SKM-1 (cell line): ENCODE results near the gene EIF3I.

Experiments
- DNase-seq: peaks from one replicate; lab custom pipeline; 2025; ENCODE audit not compliant: unreplicated experiment; lab: John Stamatoyannopoulos, UW

Gene EIF3I

DNA sequence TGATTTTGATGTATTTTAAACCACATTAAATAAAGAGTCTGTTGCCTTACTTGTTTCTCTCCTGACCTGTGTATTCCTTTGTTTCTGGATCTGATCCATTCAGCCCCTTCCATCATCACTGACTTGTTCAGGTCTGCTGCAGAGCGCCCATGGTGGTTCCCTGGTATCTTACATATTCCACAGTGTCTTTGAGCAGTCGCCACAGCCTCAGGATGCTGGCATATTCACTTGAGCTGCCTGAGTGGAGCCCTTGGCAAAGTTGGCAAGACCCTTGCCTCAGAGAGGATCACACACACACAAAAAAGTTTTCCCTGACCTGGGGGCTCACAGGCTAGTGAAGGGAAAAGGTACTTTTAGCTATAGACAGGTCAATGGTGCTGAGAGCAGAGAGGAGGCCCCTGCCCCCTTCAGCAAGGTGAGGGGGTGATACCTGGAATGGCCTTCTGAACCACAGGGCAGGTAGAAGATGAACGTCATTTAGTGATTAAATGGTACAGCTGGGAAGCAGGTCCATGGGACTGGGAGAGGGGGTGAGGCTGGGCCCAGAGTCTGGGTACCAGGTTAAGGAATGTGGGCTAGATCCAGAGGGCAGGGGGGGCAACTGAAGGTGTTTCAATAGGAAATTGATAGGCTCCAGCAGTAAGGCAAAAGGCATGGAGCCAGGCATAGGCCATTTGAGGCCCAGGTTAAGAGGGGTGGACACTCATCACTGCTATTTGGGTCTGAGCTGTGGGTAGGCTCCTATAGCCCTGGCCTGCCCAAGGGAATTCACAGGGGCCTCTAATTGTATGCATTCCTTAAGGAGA is 23.8 kb upstream of the EIF3I start:
- no peak for DNase-seq

DNA sequence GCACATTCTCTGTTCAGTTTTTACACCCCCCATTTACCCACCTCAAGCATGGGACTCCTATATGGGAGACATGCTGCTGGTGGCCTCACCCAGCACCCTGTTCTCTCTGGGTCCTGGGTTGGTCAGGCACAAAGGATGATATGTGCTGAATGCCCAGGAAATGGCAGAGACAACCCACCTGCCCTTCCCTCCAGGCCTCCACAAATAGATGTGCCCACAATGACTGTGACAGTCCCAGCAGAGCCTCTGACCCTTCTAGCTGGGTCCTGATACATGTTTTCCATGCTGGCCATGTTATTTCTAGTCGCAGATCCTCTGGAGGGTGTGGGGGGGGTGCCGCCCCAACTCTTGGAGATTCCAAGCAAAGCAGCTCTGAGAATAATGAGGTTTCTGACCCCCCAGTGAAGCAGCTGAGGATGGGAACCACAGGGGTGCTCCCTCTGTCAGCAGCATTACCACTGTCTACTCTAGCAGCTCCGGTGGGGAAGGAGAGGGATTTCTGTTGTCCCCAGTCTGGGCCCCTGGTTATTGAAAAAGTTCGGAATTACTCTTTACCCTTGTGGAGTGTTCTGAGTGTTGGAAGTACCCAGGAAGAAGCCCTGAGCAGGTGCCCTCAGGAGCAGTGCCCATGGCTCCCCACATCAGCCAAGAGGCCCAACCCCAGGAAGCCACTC is 23.0 kb upstream of the EIF3I start:
- DNase-seq, result no peak

DNA sequence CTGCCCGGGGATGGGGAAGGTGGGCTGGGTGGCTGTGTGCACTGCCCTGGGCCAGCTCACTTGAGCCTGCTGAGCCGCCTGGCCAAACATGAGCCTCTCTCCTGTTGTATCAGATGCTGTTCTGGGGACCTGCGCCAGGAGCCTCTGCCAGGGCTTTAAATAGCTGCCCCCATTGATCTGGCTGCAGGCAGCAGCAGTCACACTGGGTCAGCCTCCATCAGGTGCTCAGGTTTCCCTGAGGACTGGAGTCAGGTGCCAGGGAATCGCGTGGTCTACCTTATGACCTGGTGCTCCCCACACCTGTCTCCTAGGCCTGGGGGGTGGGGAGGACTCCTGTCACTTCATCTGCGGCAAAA is 22.5 kb upstream of the EIF3I start:
- DNase-seq, result no peak

DNA sequence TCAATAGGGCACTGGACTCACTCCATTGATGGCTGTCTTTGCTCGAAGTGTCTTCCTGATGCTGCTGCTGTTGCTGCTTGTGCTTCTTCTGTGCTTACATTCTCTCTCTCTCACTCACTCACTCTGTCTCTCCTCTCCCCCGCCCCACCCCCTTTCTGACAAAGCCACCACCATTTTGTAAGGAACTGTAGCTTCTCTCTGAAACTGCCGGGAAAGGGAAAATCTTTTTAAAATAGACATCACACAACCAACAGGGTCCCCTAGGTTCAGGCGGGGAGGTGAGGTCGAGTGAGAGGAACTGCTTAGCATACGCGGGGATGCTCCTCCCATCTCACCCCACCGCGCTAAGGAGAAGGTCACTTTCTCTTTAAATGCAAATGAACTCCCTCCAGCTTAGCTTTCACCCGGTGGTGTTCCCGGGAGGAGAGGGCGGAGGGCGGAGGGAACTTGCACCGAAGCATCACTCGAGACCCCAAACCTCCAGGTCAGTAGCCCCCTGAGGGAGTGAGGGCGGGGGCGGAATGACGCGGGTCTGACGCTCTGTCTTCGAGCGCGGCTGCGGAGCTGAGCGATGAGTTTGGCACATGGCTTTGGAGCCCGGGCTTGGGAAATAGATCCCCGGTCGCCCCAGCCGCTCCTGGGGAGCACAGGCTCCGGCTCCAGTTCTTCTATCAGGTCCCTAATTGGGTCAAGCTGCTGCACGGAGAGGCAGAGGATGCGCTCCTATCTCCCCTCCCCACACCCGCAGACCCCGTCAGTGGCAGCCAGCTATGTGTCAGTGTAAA is 21.8 kb upstream of the EIF3I start, which contains the start of gene CCDC28B:
Gene CCDC28B, plus strand, starts transcription at position 370 of the 785 bp plus-strand sequence. CDS start 1,341 bp downstream, outside the sequence.
- no peak for DNase-seq

DNA sequence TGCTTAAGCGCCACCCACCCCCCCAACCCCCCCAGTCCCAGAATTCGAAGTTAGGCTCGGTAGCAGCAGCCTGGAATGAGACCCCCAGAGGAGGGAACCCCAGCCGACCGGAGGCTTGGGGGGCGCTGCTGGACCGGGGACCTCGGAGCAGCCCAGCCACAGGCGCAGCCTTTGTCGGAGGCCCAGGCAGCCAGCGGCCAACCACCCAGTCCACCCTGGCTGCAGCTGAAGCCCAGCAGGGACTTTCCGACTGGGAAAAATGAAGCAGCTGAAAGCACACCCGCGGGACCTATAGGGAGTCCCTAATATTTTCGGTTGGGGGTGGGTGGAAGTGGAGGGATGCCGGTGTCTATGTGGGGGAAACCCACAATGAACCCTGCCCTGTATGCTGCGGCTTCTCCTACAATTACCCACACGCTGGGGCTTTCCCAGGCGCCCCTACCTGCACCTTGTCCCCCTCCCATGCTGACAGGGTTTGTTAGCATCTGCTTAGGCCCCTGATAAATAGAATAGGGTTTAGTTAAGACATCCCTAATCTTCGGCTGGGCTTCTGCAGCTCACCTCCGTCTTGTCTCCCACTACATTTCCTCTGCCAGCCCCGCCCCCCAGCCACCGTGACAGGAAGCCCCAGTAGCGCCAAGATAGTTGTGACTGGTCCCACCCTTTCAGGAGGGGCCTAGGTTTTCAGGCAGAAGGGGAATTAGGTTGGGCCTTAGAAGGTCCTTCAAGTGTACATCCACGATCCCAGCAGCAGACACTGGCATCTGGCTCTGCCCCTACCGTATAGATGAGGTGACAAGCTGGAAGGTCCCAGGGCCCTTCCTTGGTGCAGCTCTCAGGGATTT is 21.0 kb upstream of the EIF3I start:
- no peak for DNase-seq

DNA sequence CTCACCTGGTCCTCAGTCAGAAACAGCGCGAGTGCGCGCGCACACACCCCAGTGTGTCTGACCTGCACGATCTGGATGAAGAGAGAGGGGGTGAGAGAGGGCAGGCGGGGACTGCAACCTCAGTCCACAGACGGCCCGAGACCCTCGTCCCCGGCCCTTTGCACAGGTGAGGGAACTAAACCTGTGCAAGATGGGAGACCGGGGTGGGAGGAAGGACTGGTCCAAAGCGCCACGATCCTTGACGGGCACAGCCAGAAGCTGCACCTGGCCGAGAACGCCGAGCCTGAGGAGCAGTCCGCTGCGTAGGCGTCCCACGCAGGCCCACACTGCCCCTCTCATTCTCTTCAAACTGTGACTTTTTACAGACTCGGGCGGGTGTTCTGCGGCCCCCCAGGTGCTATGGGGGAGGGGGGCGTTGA is 17.3 kb upstream of the EIF3I start:
- no peak for DNase-seq

DNA sequence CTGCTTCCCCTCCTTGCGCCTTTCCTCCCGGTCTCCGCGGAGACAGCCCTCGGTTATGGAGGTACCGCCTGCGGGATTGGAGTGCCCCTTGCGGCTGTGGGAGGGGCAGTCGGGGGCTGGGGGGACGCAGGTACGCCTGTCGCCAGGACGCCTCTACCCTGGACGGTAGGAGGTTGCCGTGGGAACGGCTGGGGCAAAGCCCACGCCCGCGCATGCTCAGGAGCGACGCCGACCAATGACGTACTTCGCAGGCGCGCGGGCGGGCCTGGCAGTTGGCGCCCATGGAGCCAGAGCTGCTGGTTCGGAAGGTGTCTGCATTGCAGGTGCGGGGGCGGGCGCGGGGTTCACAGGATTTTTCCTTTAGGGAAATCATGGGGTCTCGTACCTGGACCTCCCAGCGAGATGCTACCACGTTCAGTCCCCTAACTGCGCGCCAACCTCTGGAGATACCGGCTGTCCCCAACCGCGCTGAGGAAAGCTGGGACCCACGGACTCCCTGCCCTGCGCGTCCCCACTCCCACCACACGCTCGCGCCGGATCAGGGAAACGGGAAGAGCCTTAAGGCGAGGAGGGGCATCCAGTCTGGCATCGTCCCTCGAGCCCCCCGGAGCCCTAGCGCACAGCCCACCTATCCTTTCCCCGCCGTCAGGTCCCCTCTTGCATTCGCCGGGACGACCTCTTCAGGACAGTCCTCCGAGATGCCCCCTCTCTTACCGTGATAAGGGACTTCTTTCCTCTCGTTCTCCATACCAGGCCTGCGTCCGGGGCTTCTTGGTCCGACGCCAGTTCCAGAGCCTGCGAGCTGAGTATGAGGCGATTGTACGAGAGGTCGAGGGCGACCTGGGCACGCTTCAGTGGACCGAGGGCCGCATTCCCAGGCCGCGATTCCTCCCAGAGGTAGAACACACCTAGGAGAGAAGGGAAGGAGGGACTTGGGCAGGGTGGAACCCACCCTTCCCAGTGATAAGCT is 16.5 kb upstream of the EIF3I start, which contains the start of gene IQCC:
Gene IQCC, plus strand, starts transcription at position 271 of the 970 bp plus-strand sequence. Its CDS starts 11 bp downstream, at position 282.
- peak; percentile 52 for DNase-seq

DNA sequence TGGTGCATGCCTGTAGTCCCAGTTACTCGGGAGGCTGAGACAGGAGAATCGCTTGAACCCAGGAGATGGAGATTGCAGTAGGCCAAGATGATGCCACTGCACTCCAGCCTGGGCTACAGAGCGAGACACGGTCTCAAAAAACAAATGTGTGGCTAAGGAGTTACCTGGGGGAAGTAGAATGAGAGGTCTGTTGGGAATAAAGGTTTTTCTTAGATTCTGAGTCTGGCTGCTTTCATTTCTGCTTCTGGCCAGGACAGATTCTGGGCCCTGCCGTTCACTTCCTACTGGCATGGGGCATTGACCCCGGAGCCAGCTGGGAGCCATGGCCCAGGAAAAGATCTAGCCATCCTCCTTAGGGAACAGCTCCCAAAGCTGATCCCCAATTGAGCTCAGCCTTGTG is 13.7 kb upstream of the EIF3I start:
- DNase-seq, result no peak

DNA sequence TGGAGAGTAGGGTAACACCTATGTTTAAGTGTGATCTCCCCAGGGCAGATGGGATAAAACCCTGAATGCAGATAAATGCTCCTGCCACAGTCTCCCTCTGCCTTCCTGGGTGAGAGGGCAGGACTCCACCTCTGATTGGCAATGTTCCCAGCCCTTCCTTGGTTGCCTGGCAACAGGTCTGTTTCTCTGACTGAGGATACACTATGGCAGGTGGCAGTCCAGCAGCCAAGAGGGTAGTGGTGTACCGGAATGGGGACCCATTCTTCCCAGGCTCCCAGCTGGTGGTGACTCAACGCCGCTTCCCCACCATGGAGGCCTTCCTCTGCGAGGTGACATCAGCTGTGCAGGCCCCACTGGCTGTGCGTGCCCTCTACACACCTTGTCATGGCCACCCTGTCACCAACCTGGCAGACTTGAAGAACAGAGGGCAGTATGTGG is 13.3 kb upstream of the EIF3I start, which contains the start of gene DCDC2B:
Gene DCDC2B, plus strand, starts transcription at position 199 of the 438 bp plus-strand sequence. Its CDS starts 5 bp downstream, at position 204.
- no peak for DNase-seq

DNA sequence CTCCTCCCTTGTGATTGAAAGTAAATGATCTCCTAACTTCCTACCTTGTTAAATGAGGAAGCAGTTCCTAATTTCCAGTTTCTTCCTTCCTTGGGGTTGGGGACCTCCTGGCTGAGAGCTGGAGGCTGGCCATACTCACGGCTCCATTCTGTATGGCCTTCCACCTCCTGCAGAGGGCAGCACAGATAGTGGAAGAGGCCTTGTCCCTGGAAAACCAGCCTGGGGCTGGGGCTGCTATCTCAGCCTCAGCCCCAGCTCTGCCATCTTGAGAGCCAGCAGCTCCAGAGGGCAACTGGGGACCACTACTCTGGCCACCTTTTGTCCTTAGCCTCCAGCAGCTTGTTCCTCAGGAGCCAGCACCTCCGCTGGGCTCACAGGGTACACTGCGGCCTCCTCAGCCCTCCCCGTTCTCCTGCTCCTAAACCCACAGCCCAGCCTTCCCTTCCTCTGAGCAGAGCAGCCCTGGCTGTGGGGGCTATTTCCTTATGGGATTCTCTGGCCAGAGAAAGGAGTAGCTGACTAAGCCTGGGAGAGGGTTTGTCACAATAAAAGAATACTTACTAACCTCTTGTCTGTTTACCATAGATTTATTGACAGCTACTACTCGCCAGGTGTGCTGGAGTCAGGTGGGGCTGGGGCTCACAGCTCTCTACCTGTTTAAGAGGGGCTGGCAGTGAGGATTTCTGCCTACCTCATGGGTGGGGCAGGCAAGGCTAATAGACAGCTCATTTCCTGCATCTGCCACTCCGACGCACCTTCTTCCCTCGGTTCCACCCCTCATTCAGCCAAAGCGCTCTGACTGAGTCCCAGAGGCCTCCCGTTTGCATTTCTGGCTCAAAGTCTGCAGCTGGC is 6.4 kb upstream of the EIF3I start:
- peak; percentile 68 for DNase-seq

DNA sequence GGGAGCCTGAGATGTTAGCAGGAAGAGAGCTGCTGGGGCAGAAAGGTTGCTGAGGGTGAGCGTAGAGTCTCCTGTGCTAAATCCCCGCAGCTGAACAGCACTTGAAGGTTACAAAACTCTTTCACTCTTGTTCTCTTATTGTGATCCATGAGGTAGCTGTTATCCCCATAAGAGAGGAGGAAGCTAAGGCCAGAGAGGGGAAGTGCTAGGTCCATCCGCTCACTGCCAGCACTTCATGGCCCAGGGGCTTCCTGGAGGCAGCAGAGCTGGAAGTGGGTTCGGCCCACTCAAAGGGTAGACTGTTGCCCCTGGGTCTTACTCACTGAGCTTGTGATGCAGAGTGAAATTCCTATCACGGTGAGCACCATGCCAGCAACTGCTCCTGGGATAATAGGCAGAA is 5.6 kb upstream of the EIF3I start:
- no peak for DNase-seq

DNA sequence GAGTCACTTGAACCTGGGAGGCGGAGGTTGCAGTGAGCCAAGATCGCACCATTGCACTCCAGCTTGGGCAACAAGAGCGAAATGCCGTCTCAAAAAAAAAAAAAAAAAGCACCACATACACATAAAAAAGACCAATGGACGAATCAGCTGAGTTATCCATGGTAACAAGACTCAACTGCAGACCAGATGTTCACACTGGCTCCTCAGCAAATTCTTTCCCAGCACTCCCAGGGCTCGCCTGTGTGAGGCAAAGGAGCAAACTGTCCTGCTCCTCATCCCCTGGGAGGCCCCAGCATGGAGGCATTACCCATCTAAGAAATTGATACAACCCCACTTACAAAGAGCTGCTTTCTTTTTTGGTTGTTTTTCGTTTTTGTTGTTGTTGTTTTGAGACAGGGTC is 3.2 kb upstream of the EIF3I start:
- no peak for DNase-seq

DNA sequence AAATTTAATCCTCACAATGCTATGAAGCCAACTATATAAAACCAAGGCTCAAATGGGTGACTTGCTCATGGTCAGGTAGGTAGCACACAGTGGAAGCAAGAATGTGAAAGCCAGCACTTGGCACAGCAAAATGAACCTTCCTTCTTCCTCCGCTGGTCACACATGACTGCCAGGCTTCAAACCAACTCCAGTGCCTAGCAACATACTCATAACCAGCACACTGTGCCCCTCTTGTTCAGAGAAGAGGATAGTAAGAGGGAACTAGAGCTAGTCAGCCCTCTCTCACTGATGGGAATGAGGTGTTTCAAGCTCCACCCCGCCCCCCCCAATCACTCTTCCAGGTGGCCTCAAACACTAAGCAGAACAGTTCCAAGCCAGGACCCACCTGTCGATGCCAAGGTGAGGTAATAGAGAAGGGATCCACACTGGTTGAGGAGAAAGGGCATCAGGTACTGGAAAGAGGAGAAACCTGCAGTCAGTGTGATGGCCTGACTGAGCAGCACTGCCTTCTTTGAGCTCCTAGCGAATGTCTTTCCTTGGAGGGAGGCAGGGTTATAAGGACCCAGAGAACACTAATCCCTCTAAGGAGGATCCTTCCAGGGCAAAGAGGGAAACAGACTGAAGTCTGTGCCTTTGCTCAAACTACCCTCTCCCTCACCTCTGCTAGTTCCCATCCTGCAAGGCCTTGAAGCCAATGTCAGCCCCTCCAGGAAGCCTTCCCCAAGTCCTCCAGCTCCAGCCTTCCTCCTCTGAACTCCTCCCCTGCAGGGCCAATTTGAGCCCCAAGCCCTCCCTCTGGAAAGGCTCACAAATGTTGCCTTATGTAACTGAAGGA is 1.2 kb upstream of the EIF3I start:
- no peak for DNase-seq

DNA sequence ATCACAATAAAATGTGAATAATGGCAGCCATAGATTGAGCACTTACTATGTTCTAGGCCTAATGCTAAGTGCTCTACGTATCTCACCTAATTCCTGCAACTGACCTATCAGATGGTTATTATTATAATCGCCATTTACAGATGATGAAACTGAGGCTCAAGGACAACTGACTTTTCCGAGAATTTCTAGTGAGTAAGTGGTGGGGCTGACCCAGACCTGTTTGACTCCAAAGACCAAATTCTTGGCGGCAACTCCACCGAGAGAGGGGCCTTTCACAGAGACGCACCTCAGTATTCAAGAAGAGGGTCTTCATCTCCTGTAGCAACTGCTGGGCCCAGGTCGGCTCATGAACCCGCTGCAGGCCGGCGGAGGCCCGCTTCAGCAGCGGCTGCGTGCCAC is 627 bp upstream of the EIF3I start:
- no peak for DNase-seq

DNA sequence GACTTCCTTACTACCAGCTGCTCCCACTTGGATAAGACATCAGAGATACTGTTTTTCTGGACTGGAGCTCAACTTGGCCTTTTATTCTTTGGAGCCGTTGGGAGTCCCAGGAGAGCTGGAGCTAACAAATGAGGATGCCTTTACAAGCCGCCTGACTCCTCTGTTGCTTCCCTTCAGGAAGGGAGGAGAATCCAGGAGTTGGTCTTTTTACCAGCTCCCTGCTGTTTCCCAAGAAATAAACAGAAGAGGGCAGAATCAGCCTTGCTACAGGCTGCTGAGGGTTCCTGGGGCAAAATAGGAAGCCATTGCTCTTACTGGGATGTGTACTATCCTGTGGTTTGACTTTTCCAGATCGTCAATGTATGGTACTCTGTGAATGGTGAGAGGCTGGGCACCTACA is 1.5 kb downstream of the EIF3I start:
- no peak for DNase-seq

DNA sequence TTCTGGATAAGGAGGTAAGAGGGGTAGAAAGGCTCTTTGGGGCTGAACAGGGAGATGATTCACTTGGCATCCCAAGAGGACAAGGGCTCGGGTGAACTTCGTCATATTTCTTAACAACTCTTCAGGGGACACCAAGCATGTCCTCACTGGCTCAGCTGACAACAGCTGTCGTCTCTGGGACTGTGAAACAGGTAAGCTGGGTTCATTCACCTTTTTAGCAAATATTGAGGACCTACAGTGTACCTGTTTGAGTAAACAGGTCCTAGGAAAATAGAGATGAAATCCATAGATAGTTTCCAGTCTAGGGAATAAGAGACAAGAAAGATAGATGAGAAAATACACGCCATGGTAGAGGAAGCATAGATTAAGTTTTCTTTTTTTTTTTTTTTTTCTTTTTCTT is 2.1 kb downstream of the EIF3I start:
- no peak for DNase-seq

DNA sequence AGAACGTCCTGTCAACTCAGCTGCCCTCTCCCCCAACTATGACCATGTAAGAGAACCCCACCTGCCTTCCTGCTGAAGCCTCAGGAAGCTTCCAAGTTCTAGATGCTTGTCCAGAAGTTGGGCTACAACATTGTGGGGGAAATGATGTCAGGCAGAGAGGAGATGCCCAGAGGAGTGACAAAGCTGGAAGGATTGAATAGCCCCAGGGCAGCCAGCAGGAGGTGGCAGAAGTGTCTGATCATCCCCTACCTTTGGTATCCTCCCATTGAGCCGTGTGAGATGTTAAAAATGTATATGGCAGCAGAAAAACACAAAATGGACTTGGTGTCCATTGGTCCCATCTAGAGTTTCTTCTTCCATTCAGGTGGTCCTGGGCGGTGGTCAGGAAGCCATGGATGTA is 6.6 kb downstream of the EIF3I start:
- no peak for DNase-seq
